Endothelial cell (in vitro differentiated cells): Measurements from ENCODE around the gene TXLNB. TPM values are rescaled to one million over a fixed set of nuclear protein-coding genes. Genes with fewer than 3 reads are reported as not detected.
A peak's percentile ranks its signal among the peaks of the same experiment; 100 is the strongest.
"Not testable (repeated sequence)": the region's sequence is repeated elsewhere in the genome, so short reads cannot be mapped to it uniquely, and the experiment has no call there.

ENCODE experiments used
- DNase-seq: peaks from one replicate; pipeline ENCODE4 v3.0.0; 2021; ENCODE audit warnings: low spot score
- H3K27ac Mint-ChIP-seq: one replicate; pipeline ENCODE4 v1.8.0; 2021; ENCODE audit warnings: mixed read lengths, inconsistent platforms; ENCODE audit not compliant: unreplicated experiment
- H3K27me3 Mint-ChIP-seq: one replicate; pipeline ENCODE4 v1.8.0; 2021; ENCODE audit warnings: mild to moderate bottlenecking, moderate library complexity, mixed read lengths, inconsistent platforms; ENCODE audit not compliant: unreplicated experiment
- H3K36me3 Mint-ChIP-seq: one replicate; pipeline ENCODE4 v1.8.0; 2021; ENCODE audit warnings: mild to moderate bottlenecking, low read depth, mixed read lengths, inconsistent platforms; ENCODE audit not compliant: unreplicated experiment
- H3K4me1 Mint-ChIP-seq: one replicate; pipeline ENCODE4 v1.8.0; 2021; ENCODE audit warnings: mild to moderate bottlenecking, mixed read lengths, inconsistent platforms; ENCODE audit not compliant: unreplicated experiment
- H3K4me3 Mint-ChIP-seq: one replicate; pipeline ENCODE4 v1.8.0; 2021; ENCODE audit warnings: mild to moderate bottlenecking, mixed read lengths, inconsistent platforms; ENCODE audit not compliant: unreplicated experiment
- H3K9me3 Mint-ChIP-seq: one replicate; pipeline ENCODE4 v1.8.0; 2021; ENCODE audit warnings: mixed read lengths, inconsistent platforms; ENCODE audit not compliant: unreplicated experiment
- CTCF ChIP-seq: fragments of 200-600 bp; sonication (generic); IDR thresholded peaks from one replicate; pipeline ENCODE4 v1.5.0; 2021; ENCODE audit warnings: antibody characterized with exemption; ENCODE audit not compliant: unreplicated experiment
- total RNA-seq: library from RNA; stranded (reverse); fragmentation: NEBNext Ultra II Directional; extraction: Animal tissue kit (Norgen Biotek cat#: 25700); gene quantifications from one replicate; pipeline ENCODE4 v1.2.1, GENCODE V29; 2021; ENCODE audit not compliant: unreplicated experiment

TXLNB gene
- total RNA-seq, 1 donor from 2014 or later = 0.41 TPM

GRCh38 chr6:139219746-139220145, 72.1 kb downstream of the TXLNB start:
- Mint-ChIP-seq H3K4me3 (peak overlapping the region; percentile 59), H3K27me3 (peaks cover 3% of the 10 kb centered on the region), H3K4me1 (peaks cover 5% of the 10 kb centered on the region), H3K9me3 (no peaks in the 10 kb centered on the region), H3K27ac (peak overlapping the region; percentile 81), H3K36me3 (no peaks in the 10 kb centered on the region)
- no peak for TF ChIP-seq CTCF
- no peak for DNase-seq

GRCh38 chr6:139219271-139219729, 72.5 kb downstream of the TXLNB start:
- no peaks in the 10 kb centered on the region for H3K36me3 Mint-ChIP-seq
- no peaks in the 10 kb centered on the region for H3K9me3 Mint-ChIP-seq
- peaks cover 3% of the 10 kb centered on the region for H3K27me3 Mint-ChIP-seq
- DNase-seq = peak; percentile 72
- TF ChIP-seq CTCF = no peak
- peaks cover 5% of the 10 kb centered on the region for H3K4me1 Mint-ChIP-seq
- peak overlapping the region; percentile 59 for H3K4me3 Mint-ChIP-seq
- peak overlapping the region; percentile 81 for H3K27ac Mint-ChIP-seq

DNA sequence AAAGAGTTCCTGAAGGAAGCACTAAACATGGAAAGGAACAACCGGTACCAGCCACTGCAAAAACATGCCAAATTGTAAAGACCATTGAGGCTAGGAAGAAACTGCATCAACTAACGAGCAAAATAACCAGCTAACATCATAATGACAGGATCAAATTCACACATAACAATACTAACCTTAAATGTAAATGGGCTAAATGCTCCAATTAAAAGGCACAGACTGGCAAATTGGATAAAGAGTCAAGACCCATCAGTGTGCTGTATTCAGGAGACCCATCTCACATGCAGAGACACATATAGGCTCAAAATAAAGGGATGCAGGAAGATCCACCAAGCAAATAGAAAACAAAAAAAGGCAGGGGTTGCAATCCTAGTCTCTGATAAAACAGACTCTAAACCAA, 79.3 kb downstream of the TXLNB start:
- H3K4me1 Mint-ChIP-seq, H3K4me3 Mint-ChIP-seq, H3K36me3 Mint-ChIP-seq, DNase-seq, H3K27me3 Mint-ChIP-seq, H3K27ac Mint-ChIP-seq, H3K9me3 Mint-ChIP-seq: not testable (repeated sequence)

- H3K4me3 Mint-ChIP-seq, H3K9me3 Mint-ChIP-seq, H3K4me1 Mint-ChIP-seq, H3K27ac Mint-ChIP-seq, H3K36me3 Mint-ChIP-seq, H3K27me3 Mint-ChIP-seq, DNase-seq: not testable (repeated sequence)
These were observed 81.0 kb downstream of the TXLNB start for GRCh38 chr6:139210766-139211165.

DNA sequence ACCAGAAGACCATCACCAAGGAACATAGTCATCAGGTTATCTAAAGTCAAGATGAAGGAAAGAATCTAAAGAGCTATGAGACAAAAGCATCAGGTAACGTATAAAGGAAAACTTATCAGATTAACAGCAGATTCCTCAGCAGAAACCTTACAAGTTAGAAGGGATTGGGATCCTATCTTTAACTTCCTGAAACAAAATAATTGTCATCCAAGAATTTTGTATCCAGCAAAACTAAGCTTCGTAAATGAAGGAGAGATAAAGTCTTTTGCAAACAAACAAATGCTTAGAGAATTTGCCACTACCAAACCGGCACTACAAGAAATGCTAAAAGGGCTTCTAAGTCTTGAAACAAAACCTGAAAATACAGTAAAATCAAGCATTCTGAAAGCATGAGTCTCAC, 86.0 kb downstream of the TXLNB start:
- no peaks in the 10 kb centered on the region for H3K27me3 Mint-ChIP-seq
- TF ChIP-seq CTCF = no peak
- no peaks in the 10 kb centered on the region for H3K4me1 Mint-ChIP-seq
- DNase-seq = no peak
- H3K36me3 Mint-ChIP-seq = peaks cover 10% of the 10 kb centered on the region
- H3K27ac Mint-ChIP-seq = no peak overlapping the region
- no peak overlapping the region for H3K4me3 Mint-ChIP-seq
- H3K9me3 Mint-ChIP-seq = no peaks in the 10 kb centered on the region

DNA sequence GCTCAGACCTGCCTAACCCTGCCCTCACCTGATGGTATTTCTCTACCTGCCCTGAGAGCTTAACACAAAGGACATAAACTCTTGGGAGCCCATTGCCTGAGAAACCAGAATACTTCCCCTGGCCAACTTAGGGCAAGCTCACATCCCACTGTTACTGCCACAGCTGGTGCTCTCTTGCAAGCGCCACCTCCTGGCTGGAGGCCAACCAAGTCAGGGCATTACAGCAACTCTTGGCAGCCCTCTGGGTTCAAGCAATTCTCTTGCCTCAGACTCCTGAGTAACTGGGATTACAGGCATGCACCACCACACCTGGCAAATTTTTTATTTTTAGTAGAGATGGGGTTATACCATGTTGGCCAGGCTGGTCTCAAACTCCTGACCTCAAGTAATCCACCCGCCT, 86.8 kb downstream of the TXLNB start:
- Mint-ChIP-seq H3K27me3 (no peaks in the 10 kb centered on the region), H3K4me3 (no peak overlapping the region), H3K9me3 (no peaks in the 10 kb centered on the region), H3K36me3 (peaks cover 5% of the 10 kb centered on the region), H3K27ac (no peak overlapping the region), H3K4me1 (no peaks in the 10 kb centered on the region)
- DNase-seq = no peak
- no peak for TF ChIP-seq CTCF
